ENCODE measurements around the gene MALAT1. TPM values are rescaled to one million over a fixed set of nuclear protein-coding genes. Genes with fewer than 3 reads are reported as not detected.
"Not testable (repeated sequence)": the region's sequence is repeated elsewhere in the genome, so short reads cannot be mapped to it uniquely, and the experiment has no call there.

Gene MALAT1
- total RNA-seq, 1 experiment from 2014 or later, result 2,221 TPM

DNA sequence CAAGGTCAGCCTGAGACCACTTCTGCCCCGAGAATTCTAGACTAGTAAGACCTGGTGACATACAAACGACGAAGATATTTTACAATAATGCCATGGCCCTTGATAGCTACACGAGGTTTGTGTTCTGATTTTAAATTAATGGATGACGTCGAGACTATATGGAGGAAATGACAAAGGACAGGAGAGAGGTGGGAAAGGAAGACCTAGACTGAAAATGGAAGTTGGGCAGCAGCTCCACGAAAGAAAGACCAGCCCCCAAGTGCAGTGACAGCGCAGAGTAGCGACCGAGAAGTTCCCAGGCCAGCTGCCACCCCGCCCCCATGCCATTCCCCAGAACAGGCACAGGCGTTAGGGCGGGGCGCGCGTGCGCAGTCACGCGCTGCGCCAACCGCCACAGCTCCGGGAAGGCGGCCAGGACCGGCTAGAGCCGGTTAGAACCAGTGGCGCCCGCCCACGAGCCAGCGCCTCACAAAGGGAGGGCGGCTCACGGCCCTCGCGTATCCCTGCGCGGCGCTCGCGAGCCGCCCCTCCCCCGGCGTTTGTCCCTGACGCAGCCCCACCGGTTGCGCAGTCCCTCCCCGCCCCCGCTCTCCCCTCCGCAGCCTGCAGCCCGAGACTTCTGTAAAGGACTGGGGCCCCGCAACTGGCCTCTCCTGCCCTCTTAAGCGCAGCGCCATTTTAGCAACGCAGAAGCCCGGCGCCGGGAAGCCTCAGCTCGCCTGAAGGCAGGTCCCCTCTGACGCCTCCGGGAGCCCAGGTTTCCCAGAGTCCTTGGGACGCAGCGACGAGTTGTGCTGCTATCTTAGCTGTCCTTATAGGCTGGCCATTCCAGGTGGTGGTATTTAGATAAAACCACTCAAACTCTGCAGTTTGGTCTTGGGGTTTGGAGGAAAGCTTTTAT, 1.5 kb upstream of the MALAT1 start:
- DNase-seq (ENCODE audit: extremely low read depth, low read depth), result peak; percentile 95

DNA sequence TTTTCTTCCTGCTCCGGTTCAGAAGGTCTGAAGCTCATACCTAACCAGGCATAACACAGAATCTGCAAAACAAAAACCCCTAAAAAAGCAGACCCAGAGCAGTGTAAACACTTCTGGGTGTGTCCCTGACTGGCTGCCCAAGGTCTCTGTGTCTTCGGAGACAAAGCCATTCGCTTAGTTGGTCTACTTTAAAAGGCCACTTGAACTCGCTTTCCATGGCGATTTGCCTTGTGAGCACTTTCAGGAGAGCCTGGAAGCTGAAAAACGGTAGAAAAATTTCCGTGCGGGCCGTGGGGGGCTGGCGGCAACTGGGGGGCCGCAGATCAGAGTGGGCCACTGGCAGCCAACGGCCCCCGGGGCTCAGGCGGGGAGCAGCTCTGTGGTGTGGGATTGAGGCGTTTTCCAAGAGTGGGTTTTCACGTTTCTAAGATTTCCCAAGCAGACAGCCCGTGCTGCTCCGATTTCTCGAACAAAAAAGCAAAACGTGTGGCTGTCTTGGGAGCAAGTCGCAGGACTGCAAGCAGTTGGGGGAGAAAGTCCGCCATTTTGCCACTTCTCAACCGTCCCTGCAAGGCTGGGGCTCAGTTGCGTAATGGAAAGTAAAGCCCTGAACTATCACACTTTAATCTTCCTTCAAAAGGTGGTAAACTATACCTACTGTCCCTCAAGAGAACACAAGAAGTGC, 661 bp upstream of the MALAT1 start:
- DNase-seq (ENCODE audit: extremely low read depth, low read depth), result no peak

DNA sequence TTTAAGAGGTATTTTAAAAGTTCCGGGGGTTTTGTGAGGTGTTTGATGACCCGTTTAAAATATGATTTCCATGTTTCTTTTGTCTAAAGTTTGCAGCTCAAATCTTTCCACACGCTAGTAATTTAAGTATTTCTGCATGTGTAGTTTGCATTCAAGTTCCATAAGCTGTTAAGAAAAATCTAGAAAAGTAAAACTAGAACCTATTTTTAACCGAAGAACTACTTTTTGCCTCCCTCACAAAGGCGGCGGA, 193 bp upstream of the MALAT1 start:
- DNase-seq (ENCODE audit: extremely low read depth, low read depth), result no peak

DNA sequence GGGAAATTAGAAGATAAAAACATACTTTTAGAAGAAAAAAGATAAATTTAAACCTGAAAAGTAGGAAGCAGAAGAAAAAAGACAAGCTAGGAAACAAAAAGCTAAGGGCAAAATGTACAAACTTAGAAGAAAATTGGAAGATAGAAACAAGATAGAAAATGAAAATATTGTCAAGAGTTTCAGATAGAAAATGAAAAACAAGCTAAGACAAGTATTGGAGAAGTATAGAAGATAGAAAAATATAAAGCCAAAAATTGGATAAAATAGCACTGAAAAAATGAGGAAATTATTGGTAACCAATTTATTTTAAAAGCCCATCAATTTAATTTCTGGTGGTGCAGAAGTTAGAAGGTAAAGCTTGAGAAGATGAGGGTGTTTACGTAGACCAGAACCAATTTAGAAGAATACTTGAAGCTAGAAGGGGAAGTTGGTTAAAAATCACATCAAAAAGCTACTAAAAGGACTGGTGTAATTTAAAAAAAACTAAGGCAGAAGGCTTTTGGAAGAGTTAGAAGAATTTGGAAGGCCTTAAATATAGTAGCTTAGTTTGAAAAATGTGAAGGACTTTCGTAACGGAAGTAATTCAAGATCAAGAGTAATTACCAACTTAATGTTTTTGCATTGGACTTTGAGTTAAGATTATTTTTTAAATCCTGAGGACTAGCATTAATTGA, 1.0 kb downstream of the MALAT1 start:
- no peak for DNase-seq (ENCODE audit: extremely low read depth, low read depth)

DNA sequence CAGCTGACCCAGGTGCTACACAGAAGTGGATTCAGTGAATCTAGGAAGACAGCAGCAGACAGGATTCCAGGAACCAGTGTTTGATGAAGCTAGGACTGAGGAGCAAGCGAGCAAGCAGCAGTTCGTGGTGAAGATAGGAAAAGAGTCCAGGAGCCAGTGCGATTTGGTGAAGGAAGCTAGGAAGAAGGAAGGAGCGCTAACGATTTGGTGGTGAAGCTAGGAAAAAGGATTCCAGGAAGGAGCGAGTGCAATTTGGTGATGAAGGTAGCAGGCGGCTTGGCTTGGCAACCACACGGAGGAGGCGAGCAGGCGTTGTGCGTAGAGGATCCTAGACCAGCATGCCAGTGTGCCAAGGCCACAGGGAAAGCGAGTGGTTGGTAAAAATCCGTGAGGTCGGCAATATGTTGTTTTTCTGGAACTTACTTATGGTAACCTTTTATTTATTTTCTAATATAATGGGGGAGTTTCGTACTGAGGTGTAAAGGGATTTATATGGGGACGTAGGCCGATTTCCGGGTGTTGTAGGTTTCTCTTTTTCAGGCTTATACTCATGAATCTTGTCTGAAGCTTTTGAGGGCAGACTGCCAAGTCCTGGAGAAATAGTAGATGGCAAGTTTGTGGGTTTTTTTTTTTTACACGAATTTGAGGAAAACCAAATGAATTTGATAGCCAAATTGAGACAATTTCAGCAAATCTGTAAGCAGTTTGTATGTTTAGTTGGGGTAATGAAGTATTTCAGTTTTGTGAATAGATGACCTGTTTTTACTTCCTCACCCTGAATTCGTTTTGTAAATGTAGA, 1.7 kb downstream of the MALAT1 start:
- DNase-seq (ENCODE audit: extremely low read depth, low read depth), result no peak

DNA sequence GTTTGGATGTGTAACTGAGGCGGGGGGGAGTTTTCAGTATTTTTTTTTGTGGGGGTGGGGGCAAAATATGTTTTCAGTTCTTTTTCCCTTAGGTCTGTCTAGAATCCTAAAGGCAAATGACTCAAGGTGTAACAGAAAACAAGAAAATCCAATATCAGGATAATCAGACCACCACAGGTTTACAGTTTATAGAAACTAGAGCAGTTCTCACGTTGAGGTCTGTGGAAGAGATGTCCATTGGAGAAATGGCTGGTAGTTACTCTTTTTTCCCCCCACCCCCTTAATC, 2.3 kb downstream of the MALAT1 start:
- no peak for DNase-seq (ENCODE audit: extremely low read depth, low read depth)

DNA sequence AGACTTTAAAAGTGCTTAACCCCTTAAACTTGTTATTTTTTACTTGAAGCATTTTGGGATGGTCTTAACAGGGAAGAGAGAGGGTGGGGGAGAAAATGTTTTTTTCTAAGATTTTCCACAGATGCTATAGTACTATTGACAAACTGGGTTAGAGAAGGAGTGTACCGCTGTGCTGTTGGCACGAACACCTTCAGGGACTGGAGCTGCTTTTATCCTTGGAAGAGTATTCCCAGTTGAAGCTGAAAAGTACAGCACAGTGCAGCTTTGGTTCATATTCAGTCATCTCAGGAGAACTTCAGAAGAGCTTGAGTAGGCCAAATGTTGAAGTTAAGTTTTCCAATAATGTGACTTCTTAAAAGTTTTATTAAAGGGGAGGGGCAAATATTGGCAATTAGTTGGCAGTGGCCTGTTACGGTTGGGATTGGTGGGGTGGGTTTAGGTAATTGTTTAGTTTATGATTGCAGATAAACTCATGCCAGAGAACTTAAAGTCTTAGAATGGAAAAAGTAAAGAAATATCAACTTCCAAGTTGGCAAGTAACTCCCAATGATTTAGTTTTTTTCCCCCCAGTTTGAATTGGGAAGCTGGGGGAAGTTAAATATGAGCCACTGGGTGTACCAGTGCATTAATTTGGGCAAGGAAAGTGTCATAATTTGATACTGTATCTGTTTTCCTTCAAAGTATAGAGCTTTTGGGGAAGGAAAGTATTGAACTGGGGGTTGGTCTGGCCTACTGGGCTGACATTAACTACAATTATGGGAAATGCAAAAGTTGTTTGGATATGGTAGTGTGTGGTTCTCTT, 2.8 kb downstream of the MALAT1 start:
- DNase-seq (ENCODE audit: extremely low read depth, low read depth), result no peak

DNA sequence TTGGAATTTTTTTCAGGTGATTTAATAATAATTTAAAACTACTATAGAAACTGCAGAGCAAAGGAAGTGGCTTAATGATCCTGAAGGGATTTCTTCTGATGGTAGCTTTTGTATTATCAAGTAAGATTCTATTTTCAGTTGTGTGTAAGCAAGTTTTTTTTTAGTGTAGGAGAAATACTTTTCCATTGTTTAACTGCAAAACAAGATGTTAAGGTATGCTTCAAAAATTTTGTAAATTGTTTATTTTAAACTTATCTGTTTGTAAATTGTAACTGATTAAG, 3.4 kb downstream of the MALAT1 start:
- DNase-seq (ENCODE audit: extremely low read depth, low read depth), result no peak

DNA sequence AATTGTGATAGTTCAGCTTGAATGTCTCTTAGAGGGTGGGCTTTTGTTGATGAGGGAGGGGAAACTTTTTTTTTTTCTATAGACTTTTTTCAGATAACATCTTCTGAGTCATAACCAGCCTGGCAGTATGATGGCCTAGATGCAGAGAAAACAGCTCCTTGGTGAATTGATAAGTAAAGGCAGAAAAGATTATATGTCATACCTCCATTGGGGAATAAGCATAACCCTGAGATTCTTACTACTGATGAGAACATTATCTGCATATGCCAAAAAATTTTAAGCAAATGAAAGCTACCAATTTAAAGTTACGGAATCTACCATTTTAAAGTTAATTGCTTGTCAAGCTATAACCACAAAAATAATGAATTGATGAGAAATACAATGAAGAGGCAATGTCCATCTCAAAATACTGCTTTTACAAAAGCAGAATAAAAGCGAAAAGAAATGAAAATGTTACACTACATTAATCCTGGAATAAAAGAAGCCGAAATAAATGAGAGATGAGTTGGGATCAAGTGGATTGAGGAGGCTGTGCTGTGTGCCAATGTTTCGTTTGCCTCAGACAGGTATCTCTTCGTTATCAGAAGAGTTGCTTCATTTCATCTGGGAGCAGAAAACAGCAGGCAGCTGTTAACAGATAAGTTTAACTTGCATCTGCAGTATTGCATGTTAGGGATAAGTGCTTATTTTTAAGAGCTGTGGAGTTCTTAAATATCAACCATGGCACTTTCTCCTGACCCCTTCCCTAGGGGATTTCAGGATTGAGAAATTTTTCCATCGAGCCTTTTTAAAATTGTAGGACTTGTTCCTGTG, 3.9 kb downstream of the MALAT1 start:
- DNase-seq (ENCODE audit: extremely low read depth, low read depth), result no peak

DNA sequence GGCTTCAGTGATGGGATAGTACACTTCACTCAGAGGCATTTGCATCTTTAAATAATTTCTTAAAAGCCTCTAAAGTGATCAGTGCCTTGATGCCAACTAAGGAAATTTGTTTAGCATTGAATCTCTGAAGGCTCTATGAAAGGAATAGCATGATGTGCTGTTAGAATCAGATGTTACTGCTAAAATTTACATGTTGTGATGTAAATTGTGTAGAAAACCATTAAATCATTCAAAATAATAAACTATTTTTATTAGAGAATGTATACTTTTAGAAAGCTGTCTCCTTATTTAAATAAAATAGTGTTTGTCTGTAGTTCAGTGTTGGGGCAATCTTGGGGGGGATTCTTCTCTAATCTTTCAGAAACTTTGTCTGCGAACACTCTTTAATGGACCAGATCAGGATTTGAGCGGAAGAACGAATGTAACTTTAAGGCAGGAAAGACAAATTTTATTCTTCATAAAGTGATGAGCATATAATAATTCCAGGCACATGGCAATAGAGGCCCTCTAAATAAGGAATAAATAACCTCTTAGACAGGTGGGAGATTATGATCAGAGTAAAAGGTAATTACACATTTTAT, 4.6 kb downstream of the MALAT1 start:
- DNase-seq (ENCODE audit: extremely low read depth, low read depth), result no peak

DNA sequence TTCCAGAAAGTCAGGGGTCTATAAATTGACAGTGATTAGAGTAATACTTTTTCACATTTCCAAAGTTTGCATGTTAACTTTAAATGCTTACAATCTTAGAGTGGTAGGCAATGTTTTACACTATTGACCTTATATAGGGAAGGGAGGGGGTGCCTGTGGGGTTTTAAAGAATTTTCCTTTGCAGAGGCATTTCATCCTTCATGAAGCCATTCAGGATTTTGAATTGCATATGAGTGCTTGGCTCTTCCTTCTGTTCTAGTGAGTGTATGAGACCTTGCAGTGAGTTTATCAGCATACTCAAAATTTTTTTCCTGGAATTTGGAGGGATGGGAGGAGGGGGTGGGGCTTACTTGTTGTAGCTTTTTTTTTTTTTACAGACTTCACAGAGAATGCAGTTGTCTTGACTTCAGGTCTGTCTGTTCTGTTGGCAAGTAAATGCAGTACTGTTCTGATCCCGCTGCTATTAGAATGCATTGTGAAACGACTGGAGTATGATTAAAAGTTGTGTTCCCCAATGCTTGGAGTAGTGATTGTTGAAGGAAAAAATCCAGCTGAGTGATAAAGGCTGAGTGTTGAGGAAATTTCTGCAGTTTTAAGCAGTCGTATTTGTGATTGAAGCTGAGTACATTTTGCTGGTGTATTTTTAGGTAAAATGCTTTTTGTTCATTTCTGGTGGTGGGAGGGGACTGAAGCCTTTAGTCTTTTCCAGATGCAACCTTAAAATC, 5.3 kb downstream of the MALAT1 start:
- no peak for DNase-seq (ENCODE audit: extremely low read depth, low read depth)

DNA sequence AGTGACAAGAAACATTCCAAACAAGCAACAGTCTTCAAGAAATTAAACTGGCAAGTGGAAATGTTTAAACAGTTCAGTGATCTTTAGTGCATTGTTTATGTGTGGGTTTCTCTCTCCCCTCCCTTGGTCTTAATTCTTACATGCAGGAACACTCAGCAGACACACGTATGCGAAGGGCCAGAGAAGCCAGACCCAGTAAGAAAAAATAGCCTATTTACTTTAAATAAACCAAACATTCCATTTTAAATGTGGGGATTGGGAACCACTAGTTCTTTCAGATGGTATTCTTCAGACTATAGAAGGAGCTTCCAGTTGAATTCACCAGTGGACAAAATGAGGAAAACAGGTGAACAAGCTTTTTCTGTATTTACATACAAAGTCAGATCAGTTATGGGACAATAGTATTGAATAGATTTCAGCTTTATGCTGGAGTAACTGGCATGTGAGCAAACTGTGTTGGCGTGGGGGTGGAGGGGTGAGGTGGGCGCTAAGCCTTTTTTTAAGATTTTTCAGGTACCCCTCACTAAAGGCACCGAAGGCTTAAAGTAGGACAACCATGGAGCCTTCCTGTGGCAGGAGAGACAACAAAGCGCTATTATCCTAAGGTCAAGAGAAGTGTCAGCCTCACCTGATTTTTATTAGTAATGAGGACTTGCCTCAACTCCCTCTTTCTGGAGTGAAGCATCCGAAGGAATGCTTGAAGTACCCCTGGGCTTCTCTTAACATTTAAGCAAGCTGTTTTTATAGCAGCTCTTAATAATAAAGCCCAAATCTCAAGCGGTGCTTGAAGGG, 6.0 kb downstream of the MALAT1 start:
- DNase-seq (ENCODE audit: extremely low read depth, low read depth), result no peak

DNA sequence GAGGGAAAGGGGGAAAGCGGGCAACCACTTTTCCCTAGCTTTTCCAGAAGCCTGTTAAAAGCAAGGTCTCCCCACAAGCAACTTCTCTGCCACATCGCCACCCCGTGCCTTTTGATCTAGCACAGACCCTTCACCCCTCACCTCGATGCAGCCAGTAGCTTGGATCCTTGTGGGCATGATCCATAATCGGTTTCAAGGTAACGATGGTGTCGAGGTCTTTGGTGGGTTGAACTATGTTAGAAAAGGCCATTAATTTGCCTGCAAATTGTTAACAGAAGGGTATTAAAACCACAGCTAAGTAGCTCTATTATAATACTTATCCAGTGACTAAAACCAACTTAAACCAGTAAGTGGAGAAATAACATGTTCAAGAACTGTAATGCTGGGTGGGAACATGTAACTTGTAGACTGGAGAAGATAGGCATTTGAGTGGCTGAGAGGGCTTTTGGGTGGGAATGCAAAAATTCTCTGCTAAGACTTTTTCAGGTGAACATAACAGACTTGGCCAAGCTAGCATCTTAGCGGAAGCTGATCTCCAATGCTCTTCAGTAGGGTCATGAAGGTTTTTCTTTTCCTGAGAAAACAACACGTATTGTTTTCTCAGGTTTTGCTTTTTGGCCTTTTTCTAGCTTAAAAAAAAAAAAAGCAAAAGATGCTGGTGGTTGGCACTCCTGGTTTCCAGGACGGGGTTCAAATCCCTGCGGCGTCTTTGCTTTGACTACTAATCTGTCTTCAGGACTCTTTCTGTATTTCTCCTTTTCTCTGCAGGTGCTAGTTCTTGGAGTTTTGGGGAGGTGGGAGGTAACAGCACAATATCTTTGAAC, 6.8 kb downstream of the MALAT1 start:
- no peak for DNase-seq (ENCODE audit: extremely low read depth, low read depth)

DNA sequence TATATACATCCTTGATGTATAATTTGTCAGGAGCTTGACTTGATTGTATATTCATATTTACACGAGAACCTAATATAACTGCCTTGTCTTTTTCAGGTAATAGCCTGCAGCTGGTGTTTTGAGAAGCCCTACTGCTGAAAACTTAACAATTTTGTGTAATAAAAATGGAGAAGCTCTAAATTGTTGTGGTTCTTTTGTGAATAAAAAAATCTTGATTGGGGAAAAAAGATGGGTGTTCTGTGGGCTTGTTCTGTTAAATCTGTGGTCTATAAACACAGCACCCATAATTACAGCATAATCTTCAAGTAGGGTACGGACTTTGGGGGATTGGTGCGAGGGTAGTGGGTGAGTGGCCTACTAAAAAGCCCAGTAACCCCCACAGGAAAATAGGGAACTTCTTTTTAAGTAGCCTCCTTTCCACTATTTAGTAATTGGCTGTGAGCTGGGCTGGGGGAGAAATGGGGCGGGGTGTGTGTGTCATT, 7.5 kb downstream of the MALAT1 start:
- DNase-seq (ENCODE audit: extremely low read depth, low read depth), result no peak

DNA sequence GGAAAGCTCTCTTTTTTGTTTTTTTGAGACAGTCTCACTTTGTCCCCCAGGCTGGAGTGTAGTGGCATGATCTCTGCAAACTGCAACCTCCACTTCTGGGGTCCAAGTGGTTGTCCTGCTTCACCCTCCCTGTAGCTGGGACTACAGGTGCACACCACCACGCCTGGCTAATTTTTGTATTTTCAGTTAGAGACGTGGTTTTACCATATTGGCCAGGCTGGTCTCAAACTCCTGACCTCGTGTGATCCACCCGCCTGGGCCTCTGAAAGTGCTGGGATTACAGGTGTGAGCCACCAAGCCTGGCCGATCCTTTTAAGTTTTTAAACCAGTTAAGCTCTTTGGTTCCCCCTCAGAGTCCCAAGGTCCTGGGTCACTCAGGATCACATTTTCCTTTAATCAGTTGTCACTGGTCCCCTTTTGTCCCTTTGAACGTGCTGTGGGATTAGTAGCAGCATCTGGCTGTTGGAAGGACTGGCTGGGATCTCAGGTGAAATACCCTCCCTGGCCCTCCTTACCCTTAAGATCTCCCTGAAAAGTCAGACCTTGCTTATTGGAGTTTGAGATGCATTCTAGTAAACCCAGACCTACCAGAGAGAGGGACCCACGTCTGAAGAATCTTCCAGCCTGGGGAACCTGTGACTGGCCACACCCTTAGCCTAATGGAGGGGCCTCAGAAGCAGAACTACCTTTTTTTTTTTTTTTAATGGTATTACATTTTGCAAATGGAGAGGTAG, 8.1 kb downstream of the MALAT1 start:
- no peak for DNase-seq (ENCODE audit: extremely low read depth, low read depth)

DNA sequence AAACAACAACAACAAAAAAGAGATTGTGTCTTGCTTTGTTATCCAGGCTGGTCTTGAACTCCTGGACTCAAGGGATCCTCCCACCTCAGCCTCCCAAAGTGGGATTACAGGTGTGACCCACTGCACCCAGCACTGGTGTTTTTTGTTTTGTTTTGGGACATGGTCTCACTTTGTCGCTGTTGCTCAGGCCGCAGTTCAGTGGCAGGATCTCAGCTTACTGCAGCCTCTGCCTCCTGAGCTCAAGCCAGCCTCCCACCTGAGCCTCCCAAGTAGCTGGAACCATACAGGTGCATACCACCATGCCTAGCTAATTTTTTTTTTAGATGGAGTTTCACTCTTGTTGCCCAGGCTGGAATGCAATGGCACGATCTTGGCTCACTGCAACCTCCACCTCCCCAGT, 13.5 kb downstream of the MALAT1 start:
- DNase-seq (ENCODE audit: extremely low read depth, low read depth), result not testable (repeated sequence)
